Measurements from ENCODE around the gene CYB561D1. TPM values are rescaled to one million over a fixed set of nuclear protein-coding genes. Genes with fewer than 3 reads are reported as not detected.

CYB561D1 gene
- total and polyA plus RNA-seq, 2 of the 13 experiments (the other 11 are each of a cell fraction or from before 2014, with no cell fraction given): 3.9 to 4.1 TPM

DNA sequence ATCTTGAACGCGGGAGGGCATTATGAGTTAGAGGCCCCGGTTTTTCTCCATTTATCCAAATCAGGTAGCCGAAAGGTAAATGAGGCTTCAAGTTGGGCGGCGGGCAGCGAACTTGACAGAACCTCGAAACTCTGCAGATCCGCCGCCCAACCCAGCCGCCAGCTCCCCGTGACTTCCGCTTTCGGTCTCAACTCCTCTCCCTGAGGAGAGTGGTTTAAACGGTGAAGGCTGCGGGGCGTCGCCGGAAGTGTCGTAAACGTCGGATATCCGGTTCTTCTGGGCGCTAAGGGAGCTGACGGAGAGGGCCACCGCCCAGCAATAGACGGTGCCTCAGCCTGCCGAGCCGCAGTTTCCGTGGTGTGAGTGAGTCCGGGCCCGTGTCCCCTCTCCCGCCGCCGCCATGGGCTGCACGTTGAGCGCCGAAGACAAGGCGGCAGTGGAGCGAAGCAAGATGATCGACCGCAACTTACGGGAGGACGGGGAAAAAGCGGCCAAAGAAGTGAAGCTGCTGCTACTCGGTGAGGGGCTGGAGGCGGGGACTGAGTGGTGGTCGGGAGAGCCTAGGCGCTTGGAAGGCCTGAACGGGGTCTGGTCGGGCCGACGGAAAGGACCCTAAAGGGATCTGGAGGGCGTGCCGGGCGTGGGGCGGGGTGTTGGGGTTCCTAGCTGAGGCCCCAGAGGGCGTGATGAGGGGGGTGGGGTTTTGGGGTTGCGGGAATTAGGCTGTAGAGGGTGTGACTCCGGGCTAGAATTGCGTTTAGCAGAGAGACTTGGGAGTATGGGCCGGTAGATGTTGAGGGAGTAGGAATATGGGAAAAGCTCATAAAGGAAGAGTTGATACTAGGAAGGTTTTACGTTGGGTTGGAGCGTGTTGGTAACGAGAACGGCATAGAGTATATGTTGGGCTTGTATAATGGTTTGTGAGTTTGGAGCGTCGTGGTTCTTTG lies 54.7 kb downstream of the CYB561D1 start, which contains the start of gene GNAI3 (continued):
- TF ChIP-seq, protein P1, sequence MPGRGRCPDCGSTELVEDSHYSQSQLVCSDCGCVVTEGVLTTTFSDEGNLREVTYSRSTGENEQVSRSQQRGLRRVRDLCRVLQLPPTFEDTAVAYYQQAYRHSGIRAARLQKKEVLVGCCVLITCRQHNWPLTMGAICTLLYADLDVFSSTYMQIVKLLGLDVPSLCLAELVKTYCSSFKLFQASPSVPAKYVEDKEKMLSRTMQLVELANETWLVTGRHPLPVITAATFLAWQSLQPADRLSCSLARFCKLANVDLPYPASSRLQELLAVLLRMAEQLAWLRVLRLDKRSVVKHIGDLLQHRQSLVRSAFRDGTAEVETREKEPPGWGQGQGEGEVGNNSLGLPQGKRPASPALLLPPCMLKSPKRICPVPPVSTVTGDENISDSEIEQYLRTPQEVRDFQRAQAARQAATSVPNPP (CRISPR knock-in tag; IDR thresholded peaks at IDR 0.05): 0 out of 2 replicates have a peak, but pooled peaks have one; percentile 71
- TF ChIP-seq KLF15 (CRISPR knock-in tag; IDR thresholded peaks at IDR 0.05; ENCODE audit: borderline replicate concordance) (no peak), ZNF382 (CRISPR knock-in tag; IDR thresholded peaks at IDR 0.05; ENCODE audit: borderline replicate concordance) (no peak), RFX1 (IDR thresholded peaks at IDR 0.05) (no peak), ZNF501 (CRISPR knock-in tag; IDR thresholded peaks at IDR 0.05) (peak; percentile 96; the same call in 1 of the 2 replicates), SSRP1 (CRISPR knock-in tag; IDR thresholded peaks at IDR 0.05) (no peak), ZBTB21 (CRISPR knock-in tag; IDR thresholded peaks at IDR 0.05) (peak; percentile 81; the same call in 1 of the 2 replicates), KDM5A (IDR thresholded peaks at IDR 0.05; ENCODE audit: borderline replicate concordance, low read length) (peak; percentile 73; the same call in 1 of the 2 replicates), ZNF772 (CRISPR knock-in tag; IDR thresholded peaks at IDR 0.05) (peak; percentile 82), DMAP1 (CRISPR knock-in tag; IDR thresholded peaks at IDR 0.05) (peak; percentile 85), KAT7 (CRISPR knock-in tag; IDR thresholded peaks at IDR 0.05; ENCODE audit: borderline replicate concordance) (peak; percentile 95), ZNF274 (CRISPR knock-in tag; IDR thresholded peaks at IDR 0.05) (peak; percentile 81), SOX6 (IDR thresholded peaks at IDR 0.05) (no peak), SOX6 (CRISPR knock-in tag; IDR thresholded peaks at IDR 0.05) (peak; percentile 51), CC2D1A (CRISPR knock-in tag; IDR thresholded peaks at IDR 0.05) (0 out of 2 replicates have a peak, but pooled peaks have one; percentile 72), ZNF317 (CRISPR knock-in tag; IDR thresholded peaks at IDR 0.05) (0 out of 2 replicates have a peak, but pooled peaks have one; percentile 16), ZNF235 (CRISPR knock-in tag; IDR thresholded peaks at IDR 0.05; ENCODE audit: borderline replicate concordance) (no peak), BRCA1 (CRISPR knock-in tag; IDR thresholded peaks at IDR 0.05) (peak; percentile 31; the same call in 1 of the 2 replicates), CENPX (CRISPR knock-in tag; IDR thresholded peaks at IDR 0.05) (no peak), MEIS1 (CRISPR knock-in tag; IDR thresholded peaks at IDR 0.05; ENCODE audit: borderline replicate concordance) (no peak; the same call in 1 of the 2 replicates), ZNF788 (CRISPR knock-in tag; IDR thresholded peaks at IDR 0.05; ENCODE audit: borderline replicate concordance) (peak; percentile 90; the same call in 1 of the 2 replicates), GABPA (IDR thresholded peaks at IDR 0.05; ENCODE audit: low read depth, low read length) (peak; percentile 91), GABPA (CRISPR knock-in tag; IDR thresholded peaks at IDR 0.05; ENCODE audit: low read depth) (peak; percentile 99), ZNF564 (CRISPR knock-in tag; IDR thresholded peaks at IDR 0.05) (peak; percentile 66; the same call in 1 of the 2 replicates), ATM (IDR thresholded peaks at IDR 0.05; ENCODE audit: borderline replicate concordance) (no peak), U2AF1 (optimal IDR thresholded peaks at IDR 0.05; ENCODE audit: low read depth, low read length) (no peak), ZKSCAN1 (IDR thresholded peaks at IDR 0.05; ENCODE audit: low read length) (no peak), HNRNPLL (IDR thresholded peaks at IDR 0.05; ENCODE audit: low read depth, low read length, poor library complexity, severe bottlenecking) (peak; percentile 97)
- TF ChIP-seq, protein P2, sequence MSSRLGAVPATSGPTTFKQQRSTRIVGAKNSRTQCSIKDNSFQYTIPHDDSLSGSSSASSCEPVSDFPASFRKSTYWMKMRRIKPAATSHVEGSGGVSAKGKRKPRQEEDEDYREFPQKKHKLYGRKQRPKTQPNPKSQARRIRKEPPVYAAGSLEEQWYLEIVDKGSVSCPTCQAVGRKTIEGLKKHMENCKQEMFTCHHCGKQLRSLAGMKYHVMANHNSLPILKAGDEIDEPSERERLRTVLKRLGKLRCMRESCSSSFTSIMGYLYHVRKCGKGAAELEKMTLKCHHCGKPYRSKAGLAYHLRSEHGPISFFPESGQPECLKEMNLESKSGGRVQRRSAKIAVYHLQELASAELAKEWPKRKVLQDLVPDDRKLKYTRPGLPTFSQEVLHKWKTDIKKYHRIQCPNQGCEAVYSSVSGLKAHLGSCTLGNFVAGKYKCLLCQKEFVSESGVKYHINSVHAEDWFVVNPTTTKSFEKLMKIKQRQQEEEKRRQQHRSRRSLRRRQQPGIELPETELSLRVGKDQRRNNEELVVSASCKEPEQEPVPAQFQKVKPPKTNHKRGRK (CRISPR knock-in tag; IDR thresholded peaks at IDR 0.05): no peak
- TF ChIP-seq, protein P3, sequence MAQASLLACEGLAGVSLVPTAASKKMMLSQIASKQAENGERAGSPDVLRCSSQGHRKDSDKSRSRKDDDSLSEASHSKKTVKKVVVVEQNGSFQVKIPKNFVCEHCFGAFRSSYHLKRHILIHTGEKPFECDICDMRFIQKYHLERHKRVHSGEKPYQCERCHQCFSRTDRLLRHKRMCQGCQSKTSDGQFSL (CRISPR knock-in tag; IDR thresholded peaks at IDR 0.05): no peak
